ENCODE data around the gene DKC1.

DKC1 gene

DNA sequence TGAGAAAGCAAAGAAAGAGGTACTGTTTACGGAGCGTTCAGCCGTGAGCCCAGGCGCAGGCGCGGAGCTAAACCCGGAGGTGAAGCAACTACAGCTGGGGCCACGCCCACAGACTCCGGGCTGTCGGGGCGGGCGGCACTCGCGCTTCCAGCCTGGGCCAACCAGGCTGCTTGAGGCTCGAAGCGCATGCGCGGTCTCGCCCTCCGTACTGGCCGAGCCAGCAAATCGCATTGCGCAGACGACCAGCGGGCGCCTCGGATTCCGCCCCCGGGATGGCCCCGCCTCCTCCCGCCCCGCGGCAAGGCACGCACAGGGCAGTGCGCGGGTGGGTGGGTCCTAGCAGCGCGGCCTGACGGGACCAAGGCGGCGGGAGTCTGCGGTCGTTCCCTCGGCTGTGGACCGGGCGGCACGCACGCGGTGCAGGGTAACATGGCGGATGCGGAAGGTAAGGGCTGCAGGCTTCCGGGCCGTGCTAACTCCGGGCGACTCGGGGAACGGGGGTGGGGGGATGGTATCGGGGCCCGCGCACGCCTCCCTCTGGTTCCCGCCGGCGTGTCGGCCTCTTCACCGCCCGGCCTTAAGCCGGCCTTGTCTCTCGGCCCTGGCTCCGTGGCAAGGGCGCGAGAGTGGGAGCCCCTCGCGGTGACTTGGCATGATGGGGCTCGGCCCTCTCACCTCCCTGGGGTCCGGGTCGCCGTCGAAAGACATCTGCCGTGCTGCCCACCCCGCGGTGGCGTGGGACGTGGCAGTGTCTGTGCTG lies at the start of gene DKC1:
Gene DKC1, plus strand, starts transcription at position 328 of the 760 bp plus-strand sequence. Its CDS starts 102 bp downstream, at position 430.
- peak; percentile 20 to 77 for DNase-seq

DNA sequence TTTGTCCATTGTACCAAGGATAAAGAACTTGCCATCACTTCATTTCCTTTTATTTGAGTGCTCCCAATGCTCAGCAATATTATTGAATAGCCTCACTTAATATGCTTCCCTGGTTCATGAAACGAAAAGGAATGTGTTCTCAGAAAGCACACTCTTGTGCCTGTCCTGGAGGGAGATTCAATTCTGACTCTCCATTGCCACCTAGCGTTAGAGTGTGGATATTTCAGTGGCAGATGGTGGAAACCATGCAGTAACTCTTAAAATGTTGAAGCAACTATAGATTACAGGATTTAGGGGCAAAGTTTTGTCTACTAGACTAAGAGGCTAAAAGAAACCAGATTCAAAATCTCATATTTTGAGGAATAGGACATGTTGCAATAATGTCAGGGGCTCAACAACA lies 47.7 kb upstream of the DKC1 start:
- no peak for DNase-seq

DNA sequence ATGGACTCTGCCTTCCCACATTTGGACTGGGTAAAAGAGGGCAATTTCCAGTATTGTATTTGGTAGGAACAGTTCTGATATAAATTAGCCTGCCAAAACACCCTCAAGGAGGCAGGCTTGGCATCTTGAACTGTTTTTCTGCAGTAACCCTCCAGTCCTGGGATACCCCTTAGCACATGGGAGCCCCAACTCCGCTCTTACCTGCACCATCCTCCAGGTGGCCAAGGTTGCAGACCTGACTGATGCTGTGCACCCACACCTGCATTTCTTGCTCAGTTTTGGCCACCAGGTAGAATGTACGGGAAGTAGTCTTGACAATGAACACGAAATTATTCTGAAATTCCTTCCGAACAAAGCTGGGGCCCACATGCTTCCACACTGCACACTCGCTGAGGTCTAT lies 46.8 kb upstream of the DKC1 start:
- DNase-seq = no peak

DNA sequence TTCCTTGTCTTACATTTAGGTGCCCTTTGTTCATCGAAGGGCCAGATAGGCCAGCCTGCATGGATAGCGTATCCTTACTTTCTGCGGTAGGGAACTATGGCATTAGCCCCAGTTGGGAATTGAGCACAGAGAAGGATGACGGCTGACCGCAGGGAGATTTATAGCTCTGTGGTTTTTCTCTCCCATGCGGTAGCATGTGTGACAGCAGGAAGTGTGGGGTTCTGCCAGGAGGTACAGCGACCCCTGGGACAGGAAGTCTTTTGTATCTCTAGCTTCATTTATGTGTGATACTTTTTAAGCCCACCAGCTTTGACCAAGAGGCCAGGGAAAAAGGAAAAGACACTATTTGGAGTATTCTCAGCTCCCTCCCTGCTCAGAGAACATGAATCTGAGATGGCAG lies 44.8 kb upstream of the DKC1 start:
- no peak for DNase-seq

DNA sequence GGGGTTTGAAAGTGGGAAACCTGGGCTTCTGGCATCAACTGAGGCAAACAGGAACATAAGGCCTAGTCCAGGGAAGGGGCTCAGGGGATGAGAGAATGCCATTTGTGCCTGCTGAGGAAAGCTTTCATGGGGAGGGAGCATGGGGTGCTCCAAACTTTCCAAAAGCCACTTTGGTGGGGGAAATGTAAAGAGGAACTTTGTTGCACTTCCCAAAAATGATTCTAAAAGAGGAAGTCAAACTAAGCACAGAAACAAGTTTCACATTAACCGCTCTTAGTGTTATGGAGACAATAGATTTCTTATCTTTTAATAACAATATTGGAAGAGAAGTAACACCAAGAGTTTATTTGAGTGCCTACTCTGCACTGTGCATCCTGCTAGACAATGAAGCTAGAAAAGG lies 44.0 kb upstream of the DKC1 start:
- DNase-seq = no peak

DNA sequence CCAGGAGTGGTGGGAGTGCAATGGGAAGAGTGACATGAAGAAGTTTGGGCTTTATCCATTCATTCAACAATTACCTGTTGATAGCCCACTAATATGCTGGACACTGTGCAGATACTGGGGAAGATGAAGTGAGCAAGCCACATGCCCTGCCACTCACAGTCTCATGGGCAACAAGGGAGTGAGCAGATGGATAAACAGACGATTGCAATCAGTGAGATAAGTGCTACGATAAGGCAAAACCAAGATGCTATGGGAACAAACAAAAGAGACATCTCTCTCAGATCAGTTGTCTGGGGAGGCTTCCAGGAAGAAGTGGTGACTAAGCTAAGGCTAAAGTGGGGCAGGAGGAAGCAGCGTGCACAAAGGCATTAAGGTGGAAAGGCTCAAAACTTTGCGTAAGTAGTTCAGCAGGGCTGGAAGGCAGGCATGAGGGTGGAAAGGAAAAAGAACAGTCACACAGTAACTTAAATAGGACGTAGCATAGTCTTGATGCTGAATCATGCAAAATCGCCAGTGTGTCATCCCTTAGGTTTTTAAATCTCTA lies 43.5 kb upstream of the DKC1 start:
- no peak for DNase-seq

DNA sequence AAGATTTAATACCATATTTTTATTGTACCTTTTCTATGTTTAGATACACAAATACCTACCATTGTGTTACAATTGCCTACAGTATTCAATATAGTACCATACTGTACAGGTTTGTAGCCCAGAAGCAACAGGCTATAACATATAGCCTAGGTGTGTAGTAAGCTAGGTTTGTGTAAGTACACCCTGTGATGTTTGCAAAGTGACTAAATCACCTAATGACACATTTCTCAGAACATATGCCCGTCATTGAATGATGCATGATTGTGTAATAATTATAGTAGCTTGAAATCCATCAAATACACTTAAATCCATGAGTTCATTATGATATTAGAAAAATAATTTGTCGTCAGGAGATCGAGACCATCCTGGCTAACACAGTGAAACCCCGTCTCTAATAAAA lies 42.6 kb upstream of the DKC1 start:
- no peak for DNase-seq

DNA sequence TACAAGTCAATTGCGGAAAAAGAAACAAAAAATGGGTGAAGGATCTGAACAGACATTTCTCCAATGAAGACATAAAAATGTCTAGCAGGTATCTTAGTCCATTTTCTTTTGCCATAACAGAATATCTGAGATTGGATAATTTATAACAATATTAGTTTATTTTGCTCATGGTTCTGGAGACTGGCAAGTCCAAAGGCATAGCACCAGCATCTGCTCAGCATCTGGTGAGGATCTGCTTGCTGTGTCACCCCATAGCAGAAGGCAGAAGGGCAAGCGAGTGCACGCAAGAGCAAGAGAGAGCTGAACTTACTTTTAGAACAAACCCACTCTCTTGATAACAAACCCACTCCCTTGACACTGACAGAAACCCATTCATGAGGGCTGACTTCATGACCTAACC lies 41.5 kb upstream of the DKC1 start:
- DNase-seq = no peak

DNA sequence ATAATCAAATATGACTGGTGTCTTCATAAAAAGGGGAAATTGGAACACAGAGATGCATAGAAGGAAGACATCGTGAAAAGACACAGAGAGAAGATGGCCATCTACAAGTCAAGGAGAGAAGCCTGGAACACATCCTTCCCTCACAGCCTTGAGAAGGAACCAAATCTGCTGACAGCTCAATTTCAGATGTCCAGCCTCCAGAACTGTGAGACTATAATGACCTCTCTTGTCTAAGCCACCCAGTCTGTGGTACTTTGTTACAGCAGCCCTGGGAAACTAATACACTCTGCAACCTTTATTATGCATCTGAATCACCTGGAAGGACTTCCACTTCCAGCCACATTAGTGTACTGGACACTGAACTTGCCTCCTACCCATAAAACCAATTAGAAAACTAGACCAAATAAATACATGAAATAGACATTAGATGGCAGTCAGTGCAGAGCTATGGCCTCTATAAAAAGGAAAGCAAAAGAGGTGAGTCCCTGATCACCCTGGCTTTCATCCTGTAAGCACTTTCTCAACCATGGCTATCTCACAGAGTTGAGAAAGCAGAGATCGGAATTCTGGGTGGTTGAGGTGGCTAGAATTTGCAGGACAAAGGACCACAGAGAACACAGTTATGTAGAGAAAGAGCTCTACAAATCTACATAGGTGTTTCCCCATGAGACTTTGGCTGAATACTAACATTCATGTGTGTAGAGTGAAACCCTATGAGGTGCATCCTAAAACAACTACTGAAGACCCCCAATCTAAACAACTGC lies 37.5 kb upstream of the DKC1 start:
- DNase-seq = no peak

DNA sequence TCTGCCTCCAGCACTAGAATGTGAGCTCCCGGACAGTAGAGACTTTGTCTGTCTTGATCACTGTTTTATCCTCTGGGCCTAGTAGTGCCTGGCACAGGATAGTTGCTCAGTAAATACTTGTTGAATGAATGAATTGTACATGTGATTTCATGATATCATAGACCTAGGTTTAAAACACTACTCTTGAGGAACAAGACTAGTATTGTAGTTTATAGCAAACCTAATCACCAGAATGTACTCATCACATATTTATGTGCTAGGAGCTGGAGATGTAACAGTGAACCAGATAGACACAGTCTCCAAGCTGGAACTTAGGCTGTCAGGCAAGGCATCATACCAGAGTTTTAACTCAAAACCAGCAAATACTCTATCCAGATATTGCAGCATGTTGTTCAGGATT lies 35.2 kb upstream of the DKC1 start:
- DNase-seq = no peak

DNA sequence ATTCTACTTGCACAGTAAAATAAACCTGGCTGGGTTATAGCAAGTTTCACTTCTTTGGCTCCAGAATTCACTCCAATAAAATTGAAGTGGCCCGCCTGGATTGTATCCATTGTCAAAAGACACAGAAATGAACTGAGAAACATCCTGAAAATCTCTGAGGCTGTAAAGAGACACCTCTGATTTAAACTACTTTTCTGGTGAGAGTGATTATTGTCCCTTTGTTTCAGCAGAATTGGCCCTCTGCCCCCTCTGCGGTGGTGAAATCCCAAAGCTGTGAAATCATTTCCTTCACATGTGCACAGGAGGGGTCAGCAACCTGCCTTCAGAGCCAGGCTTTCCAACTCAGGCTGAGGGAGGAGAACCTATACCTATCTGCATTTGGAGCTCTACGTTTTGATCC lies 34.8 kb upstream of the DKC1 start:
- DNase-seq = no peak

DNA sequence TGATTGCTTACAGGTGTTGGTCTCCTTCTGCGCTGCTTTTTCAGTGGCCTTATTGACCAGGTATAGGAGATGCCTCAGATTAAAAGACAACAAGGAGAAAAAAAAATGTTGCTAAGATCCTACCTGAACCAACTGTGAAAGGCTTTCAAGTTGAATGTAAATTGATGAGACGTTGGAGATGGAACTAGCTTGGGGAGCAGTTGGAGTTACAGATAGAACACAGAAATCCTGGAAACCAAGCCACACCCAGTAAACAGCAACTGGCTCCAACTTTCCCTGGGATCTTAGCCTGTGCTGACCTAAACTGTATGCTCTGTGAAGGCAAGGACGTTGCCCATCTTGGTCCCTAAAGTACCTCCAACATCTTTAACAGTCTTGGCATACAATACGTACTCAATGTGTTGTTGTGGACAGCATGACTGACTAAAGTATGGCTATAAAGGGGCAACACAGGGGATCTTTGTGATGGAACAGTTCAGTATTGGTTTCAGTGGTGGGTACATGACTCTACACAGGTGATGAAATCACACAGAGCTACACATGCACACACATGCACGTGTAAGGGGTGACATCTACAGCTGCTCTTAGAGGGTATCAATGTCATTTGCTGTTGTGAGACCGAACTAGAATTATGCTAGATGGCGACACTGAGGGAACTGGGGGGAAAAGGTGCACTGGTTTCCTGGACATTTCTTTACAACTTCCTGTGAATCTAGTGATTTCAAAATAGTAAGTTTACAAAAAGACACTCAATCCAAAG lies 34.1 kb upstream of the DKC1 start:
- no peak for DNase-seq

DNA sequence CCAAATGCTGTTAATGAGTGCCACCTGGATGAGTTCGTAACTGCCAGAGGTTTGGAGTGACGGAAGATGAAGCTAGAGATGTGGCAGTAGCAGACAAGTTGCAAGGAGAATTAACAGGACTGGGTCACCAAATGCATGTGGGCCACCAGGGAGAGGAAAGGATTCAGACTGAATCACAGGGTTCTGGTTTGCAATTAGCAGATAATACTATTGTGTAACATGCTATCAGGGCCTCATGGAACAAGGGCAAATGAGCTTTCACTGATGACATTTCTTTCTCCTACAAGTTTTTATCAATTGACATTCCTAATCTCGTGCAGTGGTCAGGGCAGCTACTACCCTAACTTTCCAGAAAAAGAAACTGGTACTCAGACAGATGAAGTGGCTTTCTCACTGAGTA lies 33.2 kb upstream of the DKC1 start:
- DNase-seq = no peak

DNA sequence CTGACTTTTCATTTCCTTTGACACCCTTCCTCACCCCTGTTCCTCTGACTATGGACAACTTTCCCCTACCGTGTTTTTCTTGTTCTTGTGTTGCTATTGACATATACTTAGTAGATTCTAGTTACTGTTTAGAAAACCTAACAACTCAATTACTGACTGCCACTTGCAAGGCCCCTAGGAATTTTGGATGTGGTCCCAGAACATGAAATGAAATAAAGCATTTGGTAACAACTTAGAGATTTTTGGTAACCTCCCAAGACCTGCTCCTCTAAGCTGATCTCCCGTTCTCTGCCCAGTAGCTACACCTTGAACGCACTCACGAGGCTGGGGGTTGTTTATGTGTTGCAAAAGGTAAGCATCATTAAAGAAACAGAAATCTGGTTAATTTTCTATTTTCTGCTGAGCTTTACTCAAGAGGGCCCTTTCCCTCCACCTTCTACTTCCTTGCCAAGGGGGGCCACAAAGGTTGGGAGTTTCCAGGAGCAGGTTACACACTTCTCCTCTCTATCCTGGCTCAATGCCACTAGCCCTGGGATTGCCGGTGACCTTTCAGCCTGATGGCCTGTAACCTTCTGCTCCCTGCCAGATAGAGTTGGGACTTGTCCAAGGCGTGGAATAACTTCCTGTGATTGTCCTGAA lies 32.3 kb upstream of the DKC1 start:
- DNase-seq = no peak

DNA sequence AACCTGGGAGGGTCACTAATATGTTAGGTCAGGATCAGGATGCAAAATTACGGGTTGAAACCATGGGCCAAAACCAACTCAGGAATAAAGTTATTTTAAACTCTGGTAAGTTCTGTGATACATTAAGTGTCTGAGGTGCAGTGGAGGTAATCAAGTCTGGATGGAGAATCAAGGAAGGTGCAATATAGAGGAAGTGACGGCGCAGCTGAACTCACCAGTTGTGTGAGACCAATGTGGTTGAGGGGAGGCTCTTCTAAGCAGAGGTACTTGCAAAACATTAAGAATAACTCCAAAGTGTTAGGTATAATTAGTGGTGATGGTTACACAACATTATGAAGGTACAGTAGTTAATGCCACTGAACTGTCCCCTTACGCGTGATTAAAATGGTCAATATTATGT lies 31.5 kb upstream of the DKC1 start:
- no peak for DNase-seq

DNA sequence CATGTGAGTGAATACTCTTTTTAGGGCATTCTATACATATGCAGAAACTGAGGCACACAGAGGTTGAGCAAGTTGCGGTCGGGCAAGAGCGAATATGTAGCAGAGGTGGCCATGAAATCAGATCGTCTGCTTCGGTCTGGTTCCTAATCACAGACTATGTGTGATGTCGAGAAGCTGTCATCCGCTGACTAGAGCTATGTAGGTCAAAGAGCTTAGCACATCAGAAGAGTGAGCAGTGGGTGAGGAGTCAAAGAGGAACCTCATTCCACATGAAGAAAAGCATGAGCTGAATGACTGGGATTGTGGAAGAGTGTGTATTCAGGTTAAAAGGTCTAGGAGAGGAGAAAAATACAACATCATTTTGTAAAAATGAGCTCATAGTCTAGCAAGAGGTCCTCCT lies 30.8 kb upstream of the DKC1 start:
- DNase-seq = no peak

DNA sequence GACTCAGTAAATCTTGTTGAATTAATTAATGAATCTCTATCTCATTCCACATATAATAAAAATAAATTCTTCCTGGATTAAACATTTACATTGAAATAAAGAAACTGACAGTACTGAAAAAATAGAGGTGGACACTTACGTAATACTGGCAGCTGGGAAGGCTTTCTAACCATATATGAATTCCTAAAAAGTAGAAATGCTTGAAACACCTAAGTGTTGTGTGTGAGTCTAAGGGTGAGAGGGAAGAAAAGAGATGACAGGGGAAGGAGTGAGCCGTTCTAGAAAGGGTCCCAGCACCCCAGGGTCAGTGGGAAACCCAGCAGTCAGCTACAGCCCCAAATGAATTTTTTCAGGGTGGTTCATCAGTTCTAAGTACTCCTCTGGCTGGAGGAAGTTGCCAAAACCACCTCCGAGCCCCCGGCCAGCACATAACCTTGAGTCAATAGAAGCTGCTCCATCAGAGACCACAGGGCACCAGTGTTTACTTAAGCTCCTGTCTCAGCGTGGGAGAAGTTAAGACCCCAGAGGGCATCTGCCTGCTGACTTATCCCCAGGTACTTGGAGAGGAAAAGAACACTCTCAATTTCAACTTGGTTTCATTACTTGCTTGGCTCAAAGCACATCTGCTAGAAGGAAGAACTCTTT lies 30.1 kb upstream of the DKC1 start:
- no peak for DNase-seq

DNA sequence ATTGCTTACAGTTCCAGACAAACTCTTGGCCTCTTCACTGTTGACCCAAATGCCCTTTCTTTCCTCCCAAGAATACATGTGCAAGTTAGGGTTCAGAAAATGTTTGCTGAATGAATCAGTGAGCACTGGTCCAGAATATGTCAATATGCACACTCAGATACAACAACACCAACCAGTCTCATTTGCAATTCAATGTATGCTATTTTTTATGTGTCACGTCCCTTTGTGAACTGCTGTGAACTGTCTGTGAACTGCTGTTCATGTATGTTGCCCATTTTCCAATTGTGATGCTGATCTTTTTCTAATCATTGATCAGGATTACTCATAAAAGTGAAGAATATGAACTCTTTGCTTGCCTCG lies 29.6 kb upstream of the DKC1 start:
- no peak for DNase-seq

DNA sequence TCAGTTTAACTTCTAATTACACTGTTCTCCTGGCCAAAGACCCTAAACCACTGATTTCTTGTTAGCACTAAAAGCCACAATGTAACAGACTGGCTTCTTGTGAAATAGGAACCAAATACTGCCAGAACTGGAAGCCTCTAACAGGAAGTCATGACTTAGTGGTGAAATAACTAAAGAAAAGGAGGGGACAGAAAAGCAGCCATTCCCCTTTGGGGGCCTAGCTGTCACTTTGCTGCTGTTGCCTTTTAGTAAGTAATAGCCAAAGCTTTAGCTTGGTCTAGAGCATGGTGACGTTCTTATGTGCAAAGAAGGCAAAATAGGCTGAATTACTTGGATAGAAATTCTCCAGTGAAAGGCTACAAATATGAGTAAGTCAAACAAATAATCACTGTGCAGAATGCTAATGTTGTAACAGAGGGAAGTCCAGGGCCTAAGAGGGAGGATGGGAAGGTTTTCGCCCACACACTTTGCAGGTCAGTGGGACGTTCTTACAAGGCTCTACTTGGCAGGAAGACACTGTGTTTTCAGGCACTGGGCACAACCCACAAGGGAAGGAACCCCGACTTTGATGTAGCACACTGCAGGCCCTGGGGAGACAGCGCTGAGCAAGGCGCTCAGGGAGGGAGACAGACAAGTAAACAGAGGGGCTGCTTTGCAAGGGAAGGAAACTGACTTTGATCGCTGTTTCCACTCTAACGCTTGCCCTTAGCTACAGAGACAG lies 28.4 kb upstream of the DKC1 start:
- DNase-seq = no peak

DNA sequence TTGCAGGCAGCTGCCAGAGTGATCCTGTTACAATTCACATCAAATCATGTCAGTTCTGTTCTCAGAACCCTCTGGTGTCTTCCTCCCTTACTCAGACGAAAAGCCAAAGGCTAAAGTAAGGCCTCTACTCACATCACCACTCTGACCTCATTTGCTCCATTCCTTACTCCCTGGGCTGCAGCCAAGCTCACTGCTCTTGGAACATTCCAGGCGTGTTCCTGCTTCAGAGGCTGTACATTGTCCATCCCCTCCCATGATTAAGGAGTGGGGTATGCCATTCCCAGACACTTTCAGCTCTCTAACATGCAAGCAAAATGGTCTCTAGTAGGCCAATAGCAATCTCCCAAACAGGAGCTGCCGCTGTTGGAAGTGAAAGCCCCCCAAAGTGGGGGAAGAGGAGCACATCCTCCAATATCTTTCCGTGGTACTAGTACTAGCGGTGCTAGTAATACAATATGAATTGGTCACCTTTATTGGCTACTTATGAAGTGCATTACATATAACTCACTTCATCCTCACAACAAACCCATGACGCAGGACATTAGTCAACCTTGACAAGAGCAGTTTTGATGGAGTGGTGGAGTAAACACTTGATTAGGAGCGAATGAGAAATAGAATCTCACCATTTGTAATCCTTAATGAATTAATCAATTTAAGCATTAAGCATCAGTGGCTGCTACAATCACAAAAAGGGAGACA lies 26.8 kb upstream of the DKC1 start:
- no peak for DNase-seq

DNA sequence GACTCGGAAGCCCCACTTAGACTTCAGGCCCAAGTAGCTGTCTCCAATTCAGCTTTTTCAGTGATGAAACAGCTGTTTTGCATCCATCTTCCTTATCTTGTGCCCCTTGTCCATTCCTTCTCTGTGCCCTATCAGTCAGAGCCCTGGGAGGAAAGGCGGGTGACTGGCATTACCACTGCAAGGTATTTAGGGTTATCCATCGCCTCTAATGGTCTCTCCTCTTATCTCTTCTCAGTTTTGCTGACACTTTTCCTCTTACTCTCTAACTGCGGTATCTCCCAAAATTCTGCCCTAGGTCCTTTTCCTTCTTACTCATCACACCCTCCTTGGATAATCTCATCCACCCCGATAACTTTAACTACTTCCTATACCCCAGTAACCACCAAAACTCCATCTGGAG lies 25.5 kb upstream of the DKC1 start:
- no peak for DNase-seq

All from cerebellar nuclear complex (tissue), 1 donor.